K562 (cell line): Measurements from ENCODE around the gene DUSP5. TPM values are rescaled to one million over a fixed set of nuclear protein-coding genes. Genes with fewer than 3 reads are reported as not detected.

Experiments
- ATAC-seq: fragments of 200-7000 bp; cut with Tn5 transposase; 3 replicates; pipeline ENCODE4 v1.9.1; 2020; ENCODE audit warnings: moderate library complexity
- BruUV-seq: library from RNA; stranded (reverse); fragments of 400-500 nt; replicated peaks from 2 replicates; lab custom pipeline; 2021; lab: Mats Ljungman, UMichigan
- CTCF ChIA-PET: fragments of 300-600 bp; formaldehyde crosslinking; extraction: SDS; loops from one replicate; lab custom pipeline; 2021; ENCODE audit warnings: low intra/inter-chr PET ratio; lab: Yijun Ruan, JAX
- POLR2A ChIA-PET: fragments of 300-600, 350-650 bp; sonication (Branson Sonifier 250); formaldehyde crosslinking; extraction: SDS; loops from one replicate; lab custom pipeline; 2021; ENCODE audit warnings: antibody characterized with exemption, inconsistent platforms; lab: Yijun Ruan, JAX
- DNase-seq, 4 experiments: peaks; one replicate each; pipeline versions ENCODE4 v3.0.0 to v3.0.0-alpha.2; 2011 to 2018; ENCODE audit warnings: low spot score in 3 of 4, mixed read lengths in 3 of 4; ENCODE audit errors: extremely low read depth in 1 of 4
- FAIRE-seq: peaks from 2 replicates; lab custom pipeline; 2011; peaks lifted over from hg19 to GRCh38; lab: Jason Lieb, UNC
- H2AFZ ChIP-seq: 2 replicates; pipeline ENCODE4 v1.6.0; 2011; ENCODE audit warnings: low read depth, low read length, control low read depth, inconsistent platforms
- H3K27ac ChIP-seq: fragments of 200-600 bp; 3 replicates; pipeline ENCODE4 v1.8.0; 2011; ENCODE audit warnings: low read depth, mild to moderate bottlenecking, control low read depth, inconsistent platforms, low read length, moderate library complexity, mixed read lengths; ENCODE audit errors: extremely low read depth
- H3K27me3 ChIP-seq, 2 experiments: fragments of 300-600 bp in 1 of 2; 2 replicates in 1 of 2; 3 replicates in 1 of 2; pipeline versions ENCODE4 v1.6.0 to v1.8.0; 2011; ENCODE audit warnings: inconsistent platforms in 2 of 2, low read length in 2 of 2, mild to moderate bottlenecking in 1 of 2, mixed read lengths in 1 of 2, moderate library complexity in 1 of 2; ENCODE audit not compliant: control insufficient read depth in 2 of 2, insufficient read depth in 2 of 2
- H3K36me3 ChIP-seq: fragments of 300-600 bp; 3 replicates; pipeline ENCODE4 v1.8.0; 2011; ENCODE audit warnings: mild to moderate bottlenecking, low read length, inconsistent platforms; ENCODE audit not compliant: control insufficient read depth, insufficient read depth
- H3K4me1 ChIP-seq, 2 experiments: fragments of 200-600 bp in 1 of 2; replicated peaks in 1 of 2; 2 replicates in 1 of 2; 3 replicates in 1 of 2; pipeline versions ENCODE4 v1.5.1 to v1.8.0; 2011; ENCODE audit warnings: inconsistent platforms in 2 of 2, low read length in 2 of 2, mild to moderate bottlenecking in 1 of 2, mixed read lengths in 1 of 2, moderate library complexity in 1 of 2; ENCODE audit not compliant: control insufficient read depth in 2 of 2, insufficient read depth in 2 of 2
- H3K4me2 ChIP-seq: 2 replicates; pipeline ENCODE4 v1.6.1; 2011; ENCODE audit warnings: low read length, control low read depth, inconsistent platforms, mixed read lengths; ENCODE audit not compliant: insufficient read depth
- H3K4me3 ChIP-seq: fragments of 200-600 bp; sonication (generic), shearing (Covaris generic); 2 replicates; pipeline ENCODE4 v1.5.1; 2016; ENCODE audit warnings: control low read depth, inconsistent platforms
- H3K79me2 ChIP-seq: fragments of 200-600 bp; 3 replicates; pipeline ENCODE4 v1.8.0; 2011; ENCODE audit warnings: low read length, inconsistent platforms; ENCODE audit not compliant: control insufficient read depth, insufficient read depth
- H3K9ac ChIP-seq, 2 experiments: 2 replicates each; pipeline versions ENCODE4 v1.6.0 to v1.6.1; 2011; ENCODE audit warnings: low read depth in 2 of 2, low read length in 2 of 2, control low read depth in 1 of 2, inconsistent platforms in 1 of 2, mild to moderate bottlenecking in 1 of 2, mixed read lengths in 1 of 2; ENCODE audit not compliant: insufficient read depth in 1 of 2
- H3K9me1 ChIP-seq: one replicate; pipeline ENCODE4 v1.6.0; 2011; ENCODE audit warnings: inconsistent platforms, mild to moderate bottlenecking, low read length, moderate library complexity; ENCODE audit not compliant: control insufficient read depth, insufficient read depth
- H3K9me3 ChIP-seq: replicated peaks from 2 replicates; pipeline ENCODE4 v1.5.1; 2011; ENCODE audit warnings: low read depth, low read length, inconsistent platforms; ENCODE audit not compliant: control insufficient read depth, insufficient read depth
- H4K20me1 ChIP-seq: replicated peaks from 2 replicates; pipeline ENCODE4 v1.6.1; 2011; ENCODE audit warnings: low read length, inconsistent platforms, mixed read lengths; ENCODE audit not compliant: control insufficient read depth, insufficient read depth
- CTBP1 ChIP-seq: fragments of 450-650 bp; IDR thresholded peaks from 2 replicates; pipeline ENCODE4 v1.6.1; 2016; ENCODE audit warnings: borderline replicate concordance
- E2F3 ChIP-seq: fragments of 250-450 bp; sonication (Bioruptor Pico); IDR thresholded peaks from 2 replicates; pipeline ENCODE4 v1.4.0; 2020; ENCODE audit warnings: mild to moderate bottlenecking
- FOXA3 ChIP-seq, 2 experiments: fragments of 450-650 bp in 1 of 2; sonication (generic) in 1 of 2; formaldehyde crosslinking; IDR thresholded peaks in 1 of 2; conservative IDR thresholded peaks in 1 of 2; 2 replicates each; pipeline versions ENCODE4 v1.4.0 to v1.8.0; 2020 to 2022; ENCODE audit warnings: mild to moderate bottlenecking in 2 of 2, missing genetic modification reagents in 1 of 2
- FOXP4 ChIP-seq: sonication (generic); formaldehyde crosslinking; IDR thresholded peaks from 2 replicates; pipeline ENCODE4 v1.8.0; 2022; ENCODE audit warnings: mild to moderate bottlenecking, missing genetic modification reagents, borderline replicate concordance
- MEIS2 ChIP-seq: fragments of 450-650 bp; IDR thresholded peaks from 2 replicates; pipeline ENCODE4 v1.6.1; 2014; ENCODE audit warnings: mild to moderate bottlenecking; ENCODE audit not compliant: partially characterized antibody
- MIER1 ChIP-seq: fragments of 450-650 bp; IDR thresholded peaks from 2 replicates; pipeline ENCODE4 v1.6.1; 2016; ENCODE audit warnings: antibody characterized with exemption, mild to moderate bottlenecking, low read depth
- NELFE ChIP-seq: IDR thresholded peaks from 2 replicates; pipeline ENCODE4 v1.6.1; 2011; ENCODE audit warnings: mild to moderate bottlenecking; ENCODE audit not compliant: insufficient read depth, insufficient read length
- NFIC ChIP-seq: fragments of 450-650 bp; IDR thresholded peaks from 2 replicates; pipeline ENCODE4 v1.6.1; 2017; ENCODE audit warnings: mild to moderate bottlenecking, inconsistent platforms
- PHF21A ChIP-seq: fragments of 450-650 bp; IDR thresholded peaks from 2 replicates; pipeline ENCODE4 v1.6.1; 2017; ENCODE audit warnings: low read depth, borderline replicate concordance
- RCOR1 ChIP-seq, 2 experiments: IDR thresholded peaks; 2 replicates each; pipeline ENCODE4 v1.6.1; 2012; ENCODE audit warnings: low read depth in 2 of 2, low read length in 2 of 2, borderline replicate concordance in 1 of 2, improper control_type of control experiment in 1 of 2
- SPI1 ChIP-seq: IDR thresholded peaks from 2 replicates; pipeline ENCODE4 v1.6.1; 2011; ENCODE audit warnings: low read depth, low read length, control low read depth, borderline replicate concordance
- THRB ChIP-seq: fragments of 450-650 bp; formaldehyde crosslinking; conservative IDR thresholded peaks from 2 replicates; pipeline ENCODE4 v1.4.0; 2022; ENCODE audit warnings: mild to moderate bottlenecking, missing genetic modification characterization
- WGBS: fragments of 100-300 bp; shearing (Covaris generic); methylation state at CpG from one replicate; pipeline ENCODE4 v1.1.6; 2016; ENCODE audit warnings: low coverage, mixed read lengths; ENCODE audit not compliant: insufficient coverage; ENCODE audit errors: missing lambda C conversion rate; 5-methylcytosine and 5-hydroxymethylcytosine counted together
- in situ Hi-C: fragments of 300-500 bp; cut with MboI; formaldehyde crosslinking; loops from 4 replicates; pipeline ENCODE4 v1.15.0; 2018; ENCODE audit warnings: inconsistent platforms, mixed read lengths
- intact Hi-C: fragments of 100-400 bp; cut with micrococcal nuclease; formaldehyde crosslinking; loops from 2 replicates; pipeline ENCODE4 v1.14.2; 2022
- polyA plus RNA-seq, 8 experiments: library from polyadenylated mRNA; depleted of rRNA in 4 of 8; stranded (reverse) in 5 of 8; unstranded in 3 of 8; fragments of >200 nt; fragmentation: Nextera tagmentation in 2 of 8; fragmentation: Illumina TruSeq in 1 of 8; extraction: Ambion mirVana in 2 of 8; extraction: Trizol in 1 of 8; gene quantifications; 2 replicates each; pipeline versions ENCODE4 v1.2.1 to v1.2.3, GENCODE V29; 2011 to 2014; ENCODE audit warnings: inconsistent platforms in 1 of 8, missing spikeins in 1 of 8
- total RNA-seq, 7 experiments: library from RNA; depleted of rRNA in 6 of 7; stranded (reverse); fragments of >200 nt in 6 of 7; fragmentation: Illumina TruSeq in 2 of 7; extraction: Trizol in 2 of 7; gene quantifications; 2 replicates each; pipeline versions ENCODE4 v1.2.1 to v1.2.3, GENCODE V29; 2011 to 2021; ENCODE audit warnings: low replicate concordance in 1 of 7

DUSP5 gene
- total and polyA plus RNA-seq, 9 of the 15 experiments (the other 6 are each of a cell fraction or from before 2014, with no cell fraction given) = 0.49 to 3.4 (median 2.0) TPM

GRCh38 chr10:110502851-110503301 lies 5.2 kb downstream of the DUSP5 start:
- Histone ChIP-seq H3K36me3 (peaks cover 13% of the 10 kb centered on the region; the same call in 2 of the 3 replicates), H4K20me1 (no peaks in the 10 kb centered on the region), H3K79me2 (peaks cover 25% of the 10 kb centered on the region; the same call in 2 of the 3 replicates), H3K4me3 (no peak overlapping the region), H3K27me3 (no peaks in the 10 kb centered on the region), H3K4me2 (peak overlapping the region; percentile 29), H3K4me1 (peaks cover 24 to 52% of the 10 kb centered on the region in 2 experiments), H3K27ac (peak overlapping the region; percentile 37; the same call in 2 of the 3 replicates), H3K9me1 (no peaks in the 10 kb centered on the region), H2AFZ (peak overlapping the region; percentile 54), H3K9ac (peak overlapping the region in 1 of 2 experiments; percentile 33; a peak in 2 of 4 replicates), H3K9me3 (no peaks in the 10 kb centered on the region)
- TF ChIP-seq NELFE (no peak), CTBP1 (peak; percentile 55; the same call in 1 of the 2 replicates), PHF21A (no peak), MIER1 (no peak), NFIC (peak; percentile 31), MEIS2 (peak; percentile 32), E2F3 (CRISPR knock-in tag) (no peak), RCOR1 (IDR thresholded peaks at IDR 0.05; ENCODE audit: borderline replicate concordance in 1 of 2, low read depth in 2 of 2, low read length in 2 of 2) (peak in 1 of 2 experiments; percentile 56; a peak in 2 of 4 replicates), SPI1 (peak; percentile 99), THRB (CRISPR knock-in tag) (no peak), FOXP4 (CRISPR knock-in tag) (no peak), FOXA3 (CRISPR knock-in tag; conservative IDR thresholded peaks at IDR 0.05 in 1 of 2, IDR thresholded peaks at IDR 0.05 in 1 of 2) (no peak)
- DNase-seq = peak in 1 of 4 experiments; percentile 47
- ChIA-PET CTCF (interaction anchor here (0.7 kb wide), 1 partner anchor 148 kb away, joined by 3 read pairs; no protein-coding TSS in a partner anchor), POLR2A (interaction anchor here (0.9 to 1.3 kb wide), 2 partner anchors 9 to 62 kb away, joined by 3 to 7 read pairs; no protein-coding TSS in a partner anchor)
- WGBS = 38% methylated on average over 2 of the region's 3 CpGs
- peak; percentile 59 for FAIRE-seq
- intact Hi-C loops = loop anchor here (5.0 kb wide), 1 partner anchor 34 kb away; no protein-coding TSS in a partner anchor
- in situ Hi-C loops = no loop called here
- BruUV-seq = no TSS peak
- no peak for ATAC-seq
